Right renal cortex interstitium (tissue), 3 donors: ENCODE data around the gene TMEM134. TPM values are rescaled to one million over a fixed set of nuclear protein-coding genes. Genes with fewer than 3 reads are reported as not detected.

ENCODE experiments used
- DNase-seq, 3 donors: peaks; one replicate each; pipeline ENCODE4 v3.0.0-alpha.2; 2013; ENCODE audit warnings: low read depth in 3 of 3, low spot score in 2 of 3
- polyA plus RNA-seq, 3 donors: library from polyadenylated mRNA; unstranded; fragments of 120-200 nt; gene quantifications; one replicate each; pipeline ENCODE4 v1.2.1, GENCODE V29; 2013; ENCODE audit not compliant: insufficient read length in 3 of 3

TMEM134 gene
- polyA plus RNA-seq, 3 donors, result 36.0 to 45.1 (median 42.7) TPM

GRCh38 chr11:67411785-67412152 lies 57.3 kb downstream of the TMEM134 start:
- no peak for DNase-seq

Other genes starting within 250 kb of the TMEM134 start
- 10 to 100 TPM; 48.0 to 55.7 (median 49.5) TPM for gene GRK2, start 202.8 kb downstream of the TMEM134 start, polyA plus RNA-seq
- gene ANKRD13D, start 179.9 kb downstream of the TMEM134 start, polyA plus RNA-seq, result 10 to 100 TPM; 18.9 to 21.1 (median 20.8) TPM
- gene SSH3, start 165.7 kb downstream of the TMEM134 start, polyA plus RNA-seq, result 10 to 100 TPM; 16.5 to 22.2 (median 19.6) TPM
- gene POLD4, start 115.7 kb downstream of the TMEM134 start, polyA plus RNA-seq, result 10 to 100 TPM; 16.2 to 23.2 (median 18.8) TPM
- gene CLCF1, start 95.7 kb downstream of the TMEM134 start, polyA plus RNA-seq, result 1 to 10 TPM; 4.2 to 4.8 (median 4.5) TPM
- gene RAD9A, start 77.3 kb downstream of the TMEM134 start, polyA plus RNA-seq, result 10 to 100 TPM; 15.4 to 16.4 (median 16.4) TPM
- gene PPP1CA, start 67.4 kb downstream of the TMEM134 start, polyA plus RNA-seq, result 100 to 1,000 TPM; 132 to 171 (median 159) TPM
- gene TBC1D10C, start 65.2 kb downstream of the TMEM134 start, polyA plus RNA-seq, result 1 to 10 TPM; 3.8 to 4.2 (median 4.2) TPM
- gene CARNS1, start 53.6 kb downstream of the TMEM134 start, polyA plus RNA-seq, result 1 to 10 TPM; 1.1 to 1.5 (median 1.4) TPM
- gene RPS6KB2, start 40.8 kb downstream of the TMEM134 start, polyA plus RNA-seq, result 10 to 100 TPM; 36.0 to 45.1 (median 39.1) TPM
- 1 to 10 TPM in 2 of 3 donors, under 1 TPM in 1; 0.85 to 2.6 (median 1.9) TPM for gene PTPRCAP, start 31.6 kb downstream of the TMEM134 start, polyA plus RNA-seq
- gene CORO1B, start 25.8 kb downstream of the TMEM134 start, polyA plus RNA-seq, result 10 to 100 TPM; 55.1 to 65.0 (median 64.0) TPM
- not detected for gene GPR152, start 16.5 kb downstream of the TMEM134 start, polyA plus RNA-seq
- 1 to 10 TPM in 1 of 3 donors, under 1 TPM in 2; 0.44 to 1.0 (median 0.64) TPM for gene CABP4, start 13.9 kb downstream of the TMEM134 start, polyA plus RNA-seq
- 10 to 100 TPM; 61.9 to 72.1 (median 66.7) TPM for gene AIP, start 13.8 kb upstream of the TMEM134 start, polyA plus RNA-seq
- gene PITPNM1, start 36.1 kb upstream of the TMEM134 start, polyA plus RNA-seq, result 10 to 100 TPM; 21.5 to 26.4 (median 23.8) TPM
- gene CDK2AP2, start 38.9 kb upstream of the TMEM134 start, polyA plus RNA-seq, result 10 to 100 TPM; 31.3 to 46.8 (median 36.5) TPM
- under 1 TPM in 2 of 3 donors, not detected in 1; 0.23 to 0.24 TPM for gene CABP2, start 54.2 kb upstream of the TMEM134 start, polyA plus RNA-seq
- 100 to 1,000 TPM; 671 to 854 (median 757) TPM for gene GSTP1, start 114.6 kb upstream of the TMEM134 start, polyA plus RNA-seq
- 100 to 1,000 TPM; 149 to 153 (median 149) TPM for gene NDUFV1, start 137.7 kb upstream of the TMEM134 start, polyA plus RNA-seq
- 1 to 10 TPM; 3.3 to 5.3 (median 3.4) TPM for gene NUDT8, start 160.7 kb upstream of the TMEM134 start, polyA plus RNA-seq
- not detected for gene TBX10, start 170.5 kb upstream of the TMEM134 start, polyA plus RNA-seq
- gene ACY3, start 181.5 kb upstream of the TMEM134 start, polyA plus RNA-seq, result 10 to 100 TPM; 16.8 to 24.9 (median 23.2) TPM
- gene ALDH3B2, start 205.4 kb upstream of the TMEM134 start, polyA plus RNA-seq, result 1 to 10 TPM; 1.8 to 3.1 (median 2.0) TPM